PC-3 (cell line): ENCODE data around the gene DEFB114. TPM values are rescaled to one million over a fixed set of nuclear protein-coding genes. Genes with fewer than 3 reads are reported as not detected.

Source experiments
- total RNA-seq: library from RNA; depleted of rRNA; stranded (reverse); fragments of >200 nt; gene quantifications from 2 replicates; pipeline ENCODE4 v1.2.3, GENCODE V29; 2014; rRNA removed

Gene DEFB114
- total RNA-seq, 1 experiment from 2014 or later: not detected

Other genes with a start within 250 kb of the DEFB114 start
- gene CRISP3, start 219.8 kb downstream of the DEFB114 start, total RNA-seq: not detected in 2 replicates
- gene PGK2, start 176.9 kb downstream of the DEFB114 start, total RNA-seq: not detected in 2 replicates
- not detected in 2 replicates for gene CRISP1, start 97.6 kb downstream of the DEFB114 start, total RNA-seq
- not detected in 2 replicates for gene DEFB113, start 5.5 kb upstream of the DEFB114 start, total RNA-seq
- not detected in 2 replicates for gene DEFB110, start 57.8 kb upstream of the DEFB114 start, total RNA-seq
- gene DEFB112, start 85.8 kb upstream of the DEFB114 start, total RNA-seq: not detected in 2 replicates